GM19452 (cell line): ENCODE measurements around the gene MAP2.
"Not testable (repeated sequence)": the region's sequence is repeated elsewhere in the genome, so short reads cannot be mapped to it uniquely, and the experiment has no call there.

Experiments used
- ATAC-seq: cut with Tn5 transposase; IDR thresholded peaks from one replicate; pipeline ENCODE4 v1.9.1; 2021; ENCODE audit not compliant: unreplicated experiment

The MAP2 gene

GRCh38 chr2:209581040-209581439 is 157.2 kb downstream of the MAP2 start:
- no peak for ATAC-seq

GRCh38 chr2:209582281-209582680 is 158.4 kb downstream of the MAP2 start:
- no peak for ATAC-seq

DNA sequence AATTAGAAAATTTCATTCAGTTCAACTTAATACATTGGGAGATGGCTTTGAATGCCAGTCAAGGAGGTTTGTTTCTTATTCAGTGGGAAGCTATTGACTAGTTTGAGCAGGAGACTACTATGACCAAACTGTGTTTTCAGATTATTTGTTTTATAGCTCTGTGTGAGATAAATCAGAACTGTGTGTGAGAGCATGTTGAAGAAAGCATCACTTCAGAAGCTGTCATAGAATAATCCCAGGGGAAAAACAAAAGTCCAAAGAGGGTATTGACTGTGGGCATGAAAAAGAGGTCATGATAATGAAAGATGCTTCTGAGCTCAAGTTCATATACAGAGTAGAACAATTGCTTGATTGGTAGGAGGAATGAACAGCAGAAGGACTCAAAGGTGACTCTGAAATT is 160.6 kb downstream of the MAP2 start:
- no peak for ATAC-seq

- ATAC-seq: no peak
Measured at GRCh38 chr2:209584915-209585314, 161.1 kb downstream of the MAP2 start.

DNA sequence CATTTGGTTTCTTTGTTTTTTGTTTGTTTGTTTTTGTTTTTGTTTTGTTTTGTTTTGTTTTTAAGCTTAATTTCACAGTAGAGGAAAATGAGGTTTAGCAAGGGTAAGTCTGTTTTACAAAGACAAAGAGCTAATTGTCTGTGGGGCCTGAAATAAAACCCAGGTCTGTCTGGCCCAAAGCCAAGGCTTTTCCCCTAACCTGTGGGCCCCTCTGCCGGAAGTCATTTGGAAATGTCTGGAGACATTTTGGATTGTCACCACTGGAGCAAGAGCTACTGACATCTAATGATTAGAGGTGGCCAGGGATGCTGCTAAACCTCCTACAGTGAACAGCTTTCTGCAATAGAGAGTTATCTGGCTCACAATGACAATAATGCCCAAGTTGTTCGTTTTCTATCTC is 167.2 kb downstream of the MAP2 start:
- no peak for ATAC-seq

GRCh38 chr2:209592106-209592505 is 168.3 kb downstream of the MAP2 start:
- ATAC-seq: no peak

- no peak for ATAC-seq
Measured at GRCh38 chr2:209593930-209594329, 170.1 kb downstream of the MAP2 start.

GRCh38 chr2:209596262-209596661 is 172.4 kb downstream of the MAP2 start:
- no peak for ATAC-seq

GRCh38 chr2:209598227-209598626 is 174.4 kb downstream of the MAP2 start:
- ATAC-seq: not testable (repeated sequence)

DNA sequence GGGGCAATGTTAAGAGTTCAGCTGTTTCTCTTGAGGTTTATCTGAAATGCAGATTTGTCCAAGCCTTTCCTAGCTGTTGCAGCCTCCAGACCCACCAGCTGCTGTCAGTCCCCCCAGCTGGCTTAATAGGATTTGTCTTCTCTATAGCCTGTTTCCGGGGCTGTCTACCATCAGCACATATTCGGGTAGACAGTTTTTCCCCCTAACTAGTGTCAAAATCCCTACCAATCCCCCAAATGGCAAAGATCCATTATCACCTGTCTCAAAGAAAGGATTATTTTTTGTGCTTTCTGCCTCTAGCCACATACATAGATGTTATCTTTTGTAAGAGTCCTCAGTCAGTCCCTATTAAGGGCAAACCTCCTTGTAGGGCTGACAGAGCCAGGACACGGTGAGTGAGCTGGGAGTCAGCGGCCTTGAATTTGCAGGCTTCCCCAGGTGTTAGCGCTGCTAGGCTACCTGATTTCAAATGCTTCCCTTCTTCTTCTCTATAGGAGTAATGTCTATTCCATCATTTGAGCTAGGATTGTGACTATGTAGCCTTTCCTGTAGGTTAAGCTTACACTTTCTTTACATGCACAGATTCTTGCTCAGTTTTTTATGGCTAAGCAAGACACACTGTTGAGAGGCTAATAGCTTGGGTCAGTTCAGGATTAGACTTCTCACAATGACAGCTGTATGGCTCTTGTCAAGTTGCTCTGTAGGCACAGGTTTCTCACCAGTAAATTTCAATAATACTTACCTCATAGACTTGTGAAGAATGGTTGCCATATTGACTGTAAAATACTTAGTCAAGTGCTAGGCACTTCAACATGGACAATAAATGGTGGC is 176.7 kb downstream of the MAP2 start:
- ATAC-seq: no peak

GRCh38 chr2:209601497-209601896 is 177.7 kb downstream of the MAP2 start:
- no peak for ATAC-seq

DNA sequence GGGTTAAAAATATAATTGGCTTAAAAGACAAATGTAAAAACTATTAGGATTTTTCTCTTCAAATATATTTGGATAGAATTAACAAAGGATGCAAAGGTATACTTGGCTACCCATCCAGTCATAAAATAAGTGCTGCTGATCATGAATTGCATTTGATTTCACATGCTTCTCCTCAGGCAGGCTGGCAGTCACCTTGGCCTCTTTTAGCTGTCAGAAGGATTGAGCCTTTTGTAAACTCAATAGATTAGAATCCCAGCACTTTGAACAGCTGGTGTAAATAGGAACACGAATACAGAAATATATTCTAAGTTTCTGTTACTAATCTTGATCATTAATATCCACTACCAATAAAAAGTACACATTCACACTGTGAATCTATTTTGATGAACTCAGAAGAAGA is 178.4 kb downstream of the MAP2 start:
- ATAC-seq: no peak

DNA sequence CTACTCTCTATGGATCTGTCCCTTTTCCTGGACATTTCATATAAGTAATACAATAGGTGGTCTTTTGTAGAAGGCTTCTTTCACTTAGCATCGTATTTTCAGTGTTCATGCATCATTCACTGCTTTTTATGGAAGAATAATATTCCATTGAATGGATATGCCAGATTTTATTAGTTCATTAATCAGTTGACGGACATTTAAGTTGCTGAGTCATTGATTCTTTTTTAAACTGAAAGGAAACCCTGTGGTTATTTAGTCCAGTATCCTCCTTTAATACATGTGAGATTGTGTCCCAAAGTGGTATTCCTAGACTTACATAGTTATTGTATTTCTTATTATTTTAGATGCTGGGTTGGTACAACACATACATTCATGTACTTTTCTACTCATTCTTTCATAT is 185.7 kb downstream of the MAP2 start:
- ATAC-seq: no peak

GRCh38 chr2:209610631-209611030 is 186.8 kb downstream of the MAP2 start:
- ATAC-seq: no peak

GRCh38 chr2:209613649-209614305 is 189.9 kb downstream of the MAP2 start:
- no peak for ATAC-seq

DNA sequence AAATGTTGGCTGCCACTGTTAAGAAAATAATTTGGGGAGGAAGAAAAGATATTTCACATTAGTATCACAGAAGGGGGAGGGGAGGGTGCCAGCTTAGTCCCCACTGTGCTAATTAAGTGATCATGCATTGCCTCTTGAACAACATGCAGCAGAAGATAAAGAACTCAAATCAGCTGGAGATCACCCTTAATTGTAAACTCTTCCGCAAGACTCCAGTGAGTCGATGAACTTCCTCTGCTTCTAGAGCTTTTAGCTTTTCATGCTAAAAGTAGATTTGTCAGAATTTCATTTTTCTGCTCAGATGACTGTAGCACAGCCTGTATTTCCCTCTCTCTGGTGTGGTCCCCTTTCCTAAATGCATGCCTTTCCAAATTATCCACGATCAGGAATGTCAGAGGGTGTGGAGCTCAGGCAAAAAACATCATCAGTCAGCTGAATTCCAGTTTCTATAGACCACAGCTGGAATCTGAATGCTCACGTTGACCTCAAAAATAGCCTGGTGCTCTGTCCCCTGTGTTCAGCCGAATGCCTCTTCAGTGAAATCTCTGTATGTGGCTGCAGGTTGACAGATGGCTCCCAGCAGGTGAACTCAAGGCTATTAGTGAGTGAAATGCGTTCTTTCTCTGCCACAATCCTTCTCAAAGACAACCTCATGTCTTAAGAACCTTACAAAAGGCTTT is 191.0 kb downstream of the MAP2 start:
- no peak for ATAC-seq

GRCh38 chr2:209619782-209620181 is 195.9 kb downstream of the MAP2 start:
- ATAC-seq: no peak

GRCh38 chr2:209624192-209624938 is 200.5 kb downstream of the MAP2 start:
- no peak for ATAC-seq

DNA sequence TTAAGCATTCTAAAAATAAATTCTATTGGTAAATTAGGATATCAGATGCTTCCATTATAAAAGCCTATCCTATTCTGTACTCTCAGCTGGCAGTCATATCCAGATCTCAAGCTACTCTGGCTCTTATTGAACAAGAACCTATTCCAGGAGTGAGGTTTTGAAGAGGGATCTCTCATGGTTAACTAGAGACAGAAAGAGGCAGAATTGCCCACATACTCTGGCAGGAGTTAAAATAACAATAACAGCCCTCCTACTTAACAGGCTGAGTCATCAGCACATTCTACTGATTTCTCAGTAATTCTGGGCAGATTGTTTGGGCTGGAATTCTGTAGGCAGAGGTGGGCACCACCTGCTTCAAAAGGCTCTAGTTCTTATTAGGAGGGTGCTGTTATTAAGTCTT is 205.8 kb downstream of the MAP2 start:
- ATAC-seq: no peak

DNA sequence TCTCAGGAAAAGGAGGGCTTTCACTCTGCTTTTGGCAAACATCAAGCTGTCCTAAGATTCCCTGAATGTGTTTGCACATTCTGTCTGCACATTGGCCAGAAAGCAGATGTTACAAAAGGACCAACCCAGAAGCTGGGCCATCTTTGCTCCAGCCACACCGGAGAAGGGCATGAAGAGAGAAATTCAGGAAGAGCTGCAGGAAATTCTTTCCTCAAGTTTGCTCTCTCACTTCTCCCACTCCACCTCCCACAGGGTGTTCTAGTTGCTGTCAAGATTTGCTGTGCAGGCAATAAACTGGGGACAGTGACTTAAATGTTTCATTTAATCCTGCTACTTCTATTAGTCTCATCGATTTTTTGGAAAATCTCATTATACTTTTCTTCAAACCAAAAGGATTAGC is 210.1 kb downstream of the MAP2 start:
- no peak for ATAC-seq

GRCh38 chr2:209636076-209636475 is 212.2 kb downstream of the MAP2 start:
- ATAC-seq: no peak
